Stimulated activated CD4-positive, alpha-beta T cell treated with anti-CD3 and anti-CD28 coated beads, Interleukin-2, amount 100 ng/mL, for 48 hours (primary cell): ENCODE data around the gene NUBP1.

Experiments used
- DNase-seq, 2 donors: peaks; one replicate each; pipeline ENCODE4 v3.0.0-alpha.2; 2020

Gene NUBP1

GRCh38 chr16:10808850-10809249 lies 65.2 kb downstream of the NUBP1 start:
- DNase-seq = no peak

DNA sequence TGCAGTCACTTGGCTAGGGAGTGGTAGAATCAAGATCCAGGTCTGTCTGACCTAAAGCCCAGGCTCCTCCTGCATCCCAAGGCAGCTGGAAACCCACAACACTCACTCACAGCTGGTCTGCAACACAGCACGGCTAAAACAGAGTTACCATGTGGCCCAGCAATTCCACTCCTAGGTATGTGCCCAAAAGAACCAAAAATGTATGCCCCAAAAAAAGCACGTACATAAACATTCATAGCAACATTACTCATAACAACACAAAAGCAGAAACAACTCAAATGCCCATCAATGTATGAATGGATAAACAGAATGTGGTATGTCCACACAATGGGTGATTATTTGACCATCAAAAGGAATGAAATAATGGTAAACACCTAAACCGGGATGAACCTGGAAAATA lies 66.1 kb downstream of the NUBP1 start:
- DNase-seq = no peak

DNA sequence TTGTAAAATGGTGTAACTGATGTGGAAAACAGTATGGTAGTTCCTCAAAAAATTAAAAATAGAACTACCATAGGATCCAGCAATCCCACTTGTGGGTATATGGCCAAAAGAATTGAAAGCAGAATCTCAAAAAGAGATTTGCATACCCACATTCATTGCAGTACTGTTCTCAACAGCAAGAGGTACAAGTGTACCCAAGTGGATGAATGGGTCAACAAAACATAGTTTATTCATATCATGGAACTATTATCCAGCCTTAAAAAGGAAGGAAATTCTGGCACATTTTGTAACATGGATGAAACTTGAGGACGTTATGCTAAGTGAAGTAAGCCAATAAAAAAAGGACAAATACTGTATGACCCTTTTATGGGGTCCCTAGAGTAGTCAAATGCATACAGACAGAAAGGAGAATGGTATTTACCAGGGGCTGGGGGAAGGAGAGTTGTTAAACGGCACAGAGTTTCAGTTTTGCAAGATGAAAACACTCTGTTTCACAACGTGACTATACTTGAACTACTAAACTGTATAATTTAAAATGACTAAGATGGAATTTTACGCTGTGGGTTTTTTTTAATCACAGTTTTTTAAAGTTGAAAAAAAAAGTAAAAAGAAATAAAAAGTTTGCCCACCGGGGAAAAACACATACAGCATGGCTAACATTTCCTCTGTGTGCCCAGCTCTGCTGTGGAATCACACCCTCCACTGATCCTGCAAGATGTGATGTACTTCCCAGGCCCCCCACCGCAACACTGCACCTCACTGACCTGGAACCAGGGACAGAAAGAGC lies 68.9 kb downstream of the NUBP1 start:
- DNase-seq = no peak

DNA sequence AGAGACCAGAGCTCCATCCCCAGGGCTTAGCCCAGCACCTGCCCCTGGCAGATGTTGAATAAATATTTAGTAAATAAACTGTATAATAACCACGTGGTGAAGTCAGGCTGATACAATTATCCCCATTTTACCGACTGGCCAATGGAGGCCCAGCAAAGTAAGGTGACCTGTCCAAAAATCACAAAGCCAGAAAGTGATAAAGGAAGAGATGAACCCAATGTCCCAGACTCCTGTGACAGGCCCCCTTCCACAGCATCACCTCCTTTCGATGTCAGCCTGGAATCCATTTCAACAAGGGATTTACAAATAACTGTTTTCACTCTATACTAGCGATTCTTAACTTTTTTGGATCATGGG lies 69.4 kb downstream of the NUBP1 start:
- DNase-seq = no peak

DNA sequence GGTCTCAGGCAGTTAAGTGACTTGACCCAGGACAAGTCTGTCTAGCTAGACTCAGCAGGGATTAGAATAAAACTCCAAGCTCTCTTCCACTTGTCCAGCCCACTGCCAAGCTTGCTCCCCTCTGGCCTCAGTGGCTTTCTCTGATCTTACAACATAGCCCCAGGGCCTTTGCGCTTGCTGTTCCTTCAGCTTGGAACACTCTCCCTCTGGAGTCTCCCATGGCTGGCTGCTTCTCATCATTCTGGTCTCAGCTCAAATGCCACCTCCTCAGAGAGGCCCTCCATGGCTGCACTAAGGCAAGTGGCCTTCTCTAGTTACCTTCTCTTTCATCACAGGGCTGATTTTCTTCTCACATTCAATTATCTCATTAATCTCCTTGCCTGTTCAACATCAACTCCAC lies 73.9 kb downstream of the NUBP1 start:
- no peak for DNase-seq

- no peak for DNase-seq
Observed at GRCh38 chr16:10817963-10818941, 74.6 kb downstream of the NUBP1 start, which contains the start of gene TVP23A. TVP23A (minus strand) TSS chr16:10818794; CDS start chr16:10818493, 301 bp downstream.
